ENCODE data around the gene FGF7. TPM values are rescaled to one million over a fixed set of nuclear protein-coding genes. Genes with fewer than 3 reads are reported as not detected.
"Not testable (repeated sequence)": the region's sequence is repeated elsewhere in the genome, so short reads cannot be mapped to it uniquely, and the experiment has no call there.

Gene FGF7
- total RNA-seq, 2 donors from 2014 or later = 3.7 to 13.3 TPM

DNA sequence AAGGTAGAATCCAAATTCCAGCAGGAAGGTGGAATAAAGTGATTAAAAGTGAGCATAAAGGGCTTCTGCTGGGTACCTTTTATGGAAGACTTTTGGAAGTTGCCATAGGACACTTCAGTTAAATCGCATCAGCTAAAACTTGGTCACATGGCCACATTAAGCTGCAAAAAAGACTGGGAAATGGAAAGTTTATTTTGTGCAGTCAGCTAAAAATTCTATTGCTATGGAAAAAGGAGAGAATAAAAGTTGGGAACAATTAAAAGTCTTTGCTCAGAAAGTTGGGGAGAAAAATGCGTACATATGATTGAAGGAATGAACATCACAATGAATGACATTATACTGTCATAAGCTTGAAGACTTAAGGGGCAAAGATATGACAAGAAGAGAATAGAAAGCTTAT is 49.3 kb downstream of the FGF7 start:
- Histone ChIP-seq H3K9ac (ENCODE audit: low read depth in 2 of 2, low read length in 2 of 2) (no peak overlapping the region), H3K4me3 (no peak overlapping the region), H3K4me1 (no peaks in the 10 kb centered on the region), H3K9me3 (no peaks in the 10 kb centered on the region), H3K36me3 (no peaks in the 10 kb centered on the region), H3K27ac (no peak overlapping the region), H3K27me3 (no peaks in the 10 kb centered on the region)
- DNase-seq = no peak
- TF ChIP-seq, protein P1, sequence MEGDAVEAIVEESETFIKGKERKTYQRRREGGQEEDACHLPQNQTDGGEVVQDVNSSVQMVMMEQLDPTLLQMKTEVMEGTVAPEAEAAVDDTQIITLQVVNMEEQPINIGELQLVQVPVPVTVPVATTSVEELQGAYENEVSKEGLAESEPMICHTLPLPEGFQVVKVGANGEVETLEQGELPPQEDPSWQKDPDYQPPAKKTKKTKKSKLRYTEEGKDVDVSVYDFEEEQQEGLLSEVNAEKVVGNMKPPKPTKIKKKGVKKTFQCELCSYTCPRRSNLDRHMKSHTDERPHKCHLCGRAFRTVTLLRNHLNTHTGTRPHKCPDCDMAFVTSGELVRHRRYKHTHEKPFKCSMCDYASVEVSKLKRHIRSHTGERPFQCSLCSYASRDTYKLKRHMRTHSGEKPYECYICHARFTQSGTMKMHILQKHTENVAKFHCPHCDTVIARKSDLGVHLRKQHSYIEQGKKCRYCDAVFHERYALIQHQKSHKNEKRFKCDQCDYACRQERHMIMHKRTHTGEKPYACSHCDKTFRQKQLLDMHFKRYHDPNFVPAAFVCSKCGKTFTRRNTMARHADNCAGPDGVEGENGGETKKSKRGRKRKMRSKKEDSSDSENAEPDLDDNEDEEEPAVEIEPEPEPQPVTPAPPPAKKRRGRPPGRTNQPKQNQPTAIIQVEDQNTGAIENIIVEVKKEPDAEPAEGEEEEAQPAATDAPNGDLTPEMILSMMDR (IDR thresholded peaks at IDR 0.05) = no peak
- intact Hi-C loops (cut with DNase I) = loop anchor here (5.0 kb wide), 1 partner anchor 530 kb away; no protein-coding TSS in a partner anchor

DNA sequence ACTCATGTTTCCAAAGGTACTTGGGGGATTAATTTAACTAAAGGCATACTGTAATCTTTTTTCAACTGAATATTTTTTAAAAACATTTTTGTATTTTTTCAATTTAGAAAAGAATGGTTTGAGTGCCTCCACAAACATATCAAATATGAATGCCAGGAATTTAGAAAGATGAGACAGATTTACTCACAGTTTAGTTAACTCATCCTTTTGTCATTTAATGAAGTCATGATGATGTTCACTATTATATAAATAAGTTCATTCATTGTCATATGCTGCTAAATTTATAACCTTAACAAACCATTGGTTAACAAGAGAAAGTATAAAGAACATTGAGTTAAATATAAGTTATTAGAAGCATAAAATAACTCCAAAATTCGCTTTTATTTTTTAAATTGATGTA is 50.0 kb downstream of the FGF7 start:
- no peaks in the 10 kb centered on the region for H3K27me3 ChIP-seq
- no peak overlapping the region for H3K4me3 ChIP-seq
- H3K9ac ChIP-seq (ENCODE audit: low read depth in 2 of 2, low read length in 2 of 2) = no peak overlapping the region
- H3K4me1 ChIP-seq = no peaks in the 10 kb centered on the region
- TF ChIP-seq, protein P1 (IDR thresholded peaks at IDR 0.05) = no peak
- no peak for DNase-seq
- no peaks in the 10 kb centered on the region for H3K36me3 ChIP-seq
- intact Hi-C loops (cut with DNase I) = loop anchor here (5.0 kb wide), 1 partner anchor 529 kb away; no protein-coding TSS in a partner anchor
- no peak overlapping the region for H3K27ac ChIP-seq
- H3K9me3 ChIP-seq = no peaks in the 10 kb centered on the region

DNA sequence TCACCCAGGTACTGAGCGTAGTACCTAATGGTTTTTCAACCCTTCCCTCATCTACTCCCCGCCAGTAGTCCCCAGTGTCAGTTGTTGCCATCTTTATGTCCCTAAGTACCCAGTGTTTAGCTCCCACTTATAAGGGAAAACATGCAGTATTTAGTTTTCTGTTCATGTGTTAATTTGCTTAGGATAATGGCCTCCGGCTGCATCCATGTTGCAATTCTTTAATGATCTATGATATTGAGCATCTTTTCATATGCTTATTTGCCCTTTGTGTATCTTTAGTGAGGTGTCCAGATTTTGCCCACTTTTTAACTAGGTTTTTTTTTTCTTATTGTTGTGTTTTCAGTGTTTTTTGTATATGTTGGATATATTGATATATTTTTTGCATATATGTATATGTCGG is 55.0 kb downstream of the FGF7 start:
- H3K27me3 ChIP-seq; H3K9me3 ChIP-seq; H3K36me3 ChIP-seq; intact Hi-C loops (cut with DNase I); H3K27ac ChIP-seq; DNase-seq; H3K9ac ChIP-seq (ENCODE audit: low read depth in 2 of 2, low read length in 2 of 2); H3K4me3 ChIP-seq; H3K4me1 ChIP-seq: not testable (repeated sequence)

DNA sequence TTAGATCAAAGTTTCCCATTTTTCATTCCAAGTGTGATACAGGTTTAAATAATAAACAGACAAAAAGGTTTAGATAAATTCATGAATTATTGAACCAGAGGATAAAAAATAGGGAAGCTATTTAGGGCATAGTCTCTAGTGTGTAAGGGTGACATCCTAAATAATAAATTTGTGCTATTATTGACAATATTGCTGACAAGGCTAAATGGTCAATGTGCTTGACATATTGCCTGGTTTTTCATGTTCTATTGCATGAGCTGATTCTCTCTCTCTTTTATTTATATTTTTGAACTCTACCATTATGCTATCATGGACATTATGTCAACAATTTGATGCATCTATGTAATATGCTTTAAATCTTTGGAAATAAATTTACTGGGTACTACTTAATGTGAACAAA is 55.9 kb downstream of the FGF7 start:
- H3K27me3 ChIP-seq; H3K36me3 ChIP-seq; intact Hi-C loops (cut with DNase I): not testable (repeated sequence)

DNA sequence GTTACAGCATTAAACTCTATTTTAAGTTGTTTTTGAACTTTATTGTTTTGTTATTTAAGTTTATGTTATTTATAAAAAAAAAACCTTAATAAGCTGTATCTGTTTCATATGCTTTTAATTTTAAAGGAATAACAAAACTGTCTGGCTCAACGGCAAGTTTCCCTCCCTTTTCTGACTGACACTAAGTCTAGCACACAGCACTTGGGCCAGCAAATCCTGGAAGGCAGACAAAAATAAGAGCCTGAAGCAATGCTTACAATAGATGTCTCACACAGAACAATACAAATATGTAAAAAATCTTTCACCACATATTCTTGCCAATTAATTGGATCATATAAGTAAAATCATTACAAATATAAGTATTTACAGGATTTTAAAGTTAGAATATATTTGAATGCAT is 62.4 kb downstream of the FGF7 start:
- H3K27me3 ChIP-seq; H3K4me1 ChIP-seq; DNase-seq; H3K9ac ChIP-seq (ENCODE audit: low read depth in 2 of 2, low read length in 2 of 2); H3K4me3 ChIP-seq; H3K36me3 ChIP-seq; H3K27ac ChIP-seq; intact Hi-C loops (cut with DNase I); H3K9me3 ChIP-seq: not testable (repeated sequence)

More for the DNA sequence above, 55.9 kb downstream of the FGF7 start:
- not testable (repeated sequence) for DNase-seq; H3K4me1 ChIP-seq; H3K9ac ChIP-seq (ENCODE audit: low read depth in 2 of 2, low read length in 2 of 2); H3K9me3 ChIP-seq; H3K4me3 ChIP-seq; H3K27ac ChIP-seq

DNA sequence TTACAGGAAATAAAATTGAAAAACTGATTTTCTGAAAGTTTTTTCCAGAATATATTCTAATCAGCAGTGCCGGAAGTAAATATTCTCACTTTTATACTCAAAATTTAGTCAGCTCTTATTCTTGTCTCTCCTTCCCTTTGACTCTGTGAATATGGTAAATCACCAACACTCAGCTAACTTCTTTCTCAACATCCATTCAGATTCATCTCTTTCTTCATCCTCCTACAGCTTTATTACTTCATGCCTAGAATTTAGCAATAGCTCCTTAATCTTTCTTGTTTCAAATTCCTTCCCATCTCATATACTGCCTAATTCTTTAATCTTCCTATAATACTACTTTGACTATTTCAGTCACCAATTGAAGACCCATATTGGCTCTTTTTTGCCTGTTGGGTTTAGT is 67.9 kb downstream of the FGF7 start:
- intact Hi-C loops (cut with DNase I) = no loop called here
- H3K27me3 ChIP-seq = no peaks in the 10 kb centered on the region
- no peak overlapping the region for H3K9ac ChIP-seq (ENCODE audit: low read depth in 2 of 2, low read length in 2 of 2)
- H3K4me3 ChIP-seq = no peak overlapping the region
- H3K36me3 ChIP-seq = no peaks in the 10 kb centered on the region
- no peaks in the 10 kb centered on the region for H3K4me1 ChIP-seq
- H3K9me3 ChIP-seq = no peaks in the 10 kb centered on the region
- TF ChIP-seq, protein P1 (IDR thresholded peaks at IDR 0.05) = no peak
- no peak for DNase-seq
- H3K27ac ChIP-seq = no peak overlapping the region

DNA sequence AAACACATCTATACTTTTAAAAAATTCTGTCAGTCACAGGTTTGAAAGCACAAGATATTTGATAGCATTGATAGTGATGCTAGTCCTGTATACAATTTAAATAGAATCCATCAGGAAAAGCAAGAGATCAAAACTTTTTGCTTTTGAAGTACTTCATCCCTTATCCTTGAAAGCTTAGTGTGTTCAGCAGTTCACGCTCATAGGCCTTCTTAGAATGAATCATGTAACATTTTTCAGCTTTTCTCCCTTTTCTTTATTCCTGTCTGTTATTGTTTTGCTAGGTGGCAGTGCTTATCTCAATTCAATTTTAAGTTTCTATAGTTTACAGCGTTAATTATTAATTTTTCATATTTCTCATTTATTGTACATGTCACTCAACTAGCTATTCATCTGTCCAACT is 69.1 kb downstream of the FGF7 start:
- DNase-seq = no peak
- Histone ChIP-seq H3K36me3 (no peaks in the 10 kb centered on the region), H3K27ac (no peak overlapping the region), H3K9ac (ENCODE audit: low read depth in 2 of 2, low read length in 2 of 2) (no peak overlapping the region), H3K4me3 (no peak overlapping the region), H3K9me3 (no peaks in the 10 kb centered on the region), H3K27me3 (no peaks in the 10 kb centered on the region), H3K4me1 (no peaks in the 10 kb centered on the region)
- TF ChIP-seq, protein P1 (IDR thresholded peaks at IDR 0.05) = no peak
- intact Hi-C loops (cut with DNase I) = no loop called here

Measured in colonic mucosa (tissue), 4 donors.